ENCODE measurements around the gene ATP8B3. TPM values are rescaled to one million over a fixed set of nuclear protein-coding genes. Genes with fewer than 3 reads are reported as not detected.

Gene ATP8B3
- total and polyA plus RNA-seq, 2 of the 13 experiments (the other 11 are each of a cell fraction or from before 2014, with no cell fraction given) = 2.6 to 5.9 TPM

GRCh38 chr19:1819341-1820255 is 7.5 kb upstream of the ATP8B3 start:
- BruUV-seq (replicated peaks) = no TSS peak
- DNase-seq (ENCODE audit: low spot score) (no peak), ATAC-seq (no peak), FAIRE-seq (no peak)
- Histone ChIP-seq H3K27ac (ENCODE audit: extremely low read length, insufficient read depth, low read length) (no peak overlapping the region), H3K4me1 (ENCODE audit: insufficient read depth, low read length) (no peaks in the 10 kb centered on the region), H3K9me3 (ENCODE audit: low read length) (no peaks in the 10 kb centered on the region), H3K4me3 (replicated peaks in 1 of 3; ENCODE audit: insufficient read depth in 1 of 3, low read depth in 2 of 3, low read length in 3 of 3) (no peak overlapping the region), H3K4me2 (ENCODE audit: low read depth, low read length) (no peak overlapping the region), H4K20me1 (ENCODE audit: insufficient read depth, low read length) (no peaks in the 10 kb centered on the region), H3K27me3 (ENCODE audit: control insufficient read depth in 1 of 2, insufficient read depth in 2 of 2, low read length in 2 of 2) (no peaks in the 10 kb centered on the region), H3K9ac (ENCODE audit: insufficient read depth, low read depth, low read length) (no peak overlapping the region), H3K79me2 (ENCODE audit: insufficient read depth, low read length) (no peaks in the 10 kb centered on the region), H2AFZ (ENCODE audit: low read length) (no peak overlapping the region), H3K36me3 (replicated peaks in 1 of 2; ENCODE audit: control insufficient read depth in 1 of 2, insufficient read depth in 2 of 2, low read length in 2 of 2) (peaks cover 40 to 52% of the 10 kb centered on the region in 2 experiments)
- ChIA-PET CTCF (ENCODE audit: low intra/inter-chr PET ratio, low total read pairs) (no interaction called here), POLR2A (interaction anchor here (0.5 kb wide), 1 partner anchor 110 kb away, joined by 3 read pairs; no protein-coding TSS in a partner anchor)
- WGBS (ENCODE audit: low lambda C conversion rate) = 98% methylated on average over 17 of the region's 43 CpGs
- peak; percentile 74 for TF ChIP-seq AGO2 (optimal IDR thresholded peaks at IDR 0.05; ENCODE audit: low read depth, low read length)
- TF ChIP-seq ZNF10 (CRISPR knock-in tag; IDR thresholded peaks at IDR 0.05; ENCODE audit: borderline replicate concordance, low read depth) = no peak
- in situ Hi-C loops (cut with HindIII; ENCODE audit: extremely low pct_ligation_motif_present, low pct_unique_long_range_greater_than_20kb) = loop anchor here (5.0 kb wide), 1 partner anchor 42 kb away; no protein-coding TSS in a partner anchor
- intact Hi-C loops (cut with micrococcal nuclease; ENCODE audit: unreplicated experiment) = no loop called here

- no peak for ATAC-seq
- H3K27me3 ChIP-seq (ENCODE audit: control insufficient read depth in 1 of 2, insufficient read depth in 2 of 2, low read length in 2 of 2) = no peaks in the 10 kb centered on the region
- ChIA-PET POLR2A (no interaction called here), CTCF (ENCODE audit: low intra/inter-chr PET ratio, low total read pairs) (no interaction called here)
- H3K4me2 ChIP-seq (ENCODE audit: low read depth, low read length) = no peak overlapping the region
- no TSS peak for BruUV-seq (replicated peaks)
- peaks cover 35 to 47% of the 10 kb centered on the region in 2 experiments for H3K36me3 ChIP-seq (replicated peaks in 1 of 2; ENCODE audit: control insufficient read depth in 1 of 2, insufficient read depth in 2 of 2, low read length in 2 of 2)
- H3K4me3 ChIP-seq (replicated peaks in 1 of 3; ENCODE audit: insufficient read depth in 1 of 3, low read depth in 2 of 3, low read length in 3 of 3) = no peak overlapping the region
- H3K79me2 ChIP-seq (ENCODE audit: insufficient read depth, low read length) = no peaks in the 10 kb centered on the region
- TF ChIP-seq HNF4G (IDR thresholded peaks at IDR 0.05; ENCODE audit: borderline replicate concordance, low read depth, low read length) (no peak), HNF4G (CRISPR knock-in tag; IDR thresholded peaks at IDR 0.05; ENCODE audit: borderline replicate concordance, low read depth) (no peak), EHMT2 (IDR thresholded peaks at IDR 0.05; ENCODE audit: borderline replicate concordance, low read depth, low read length) (no peak), AGO2 (optimal IDR thresholded peaks at IDR 0.05; ENCODE audit: low read depth, low read length) (peak; percentile 15)
- H3K9ac ChIP-seq (ENCODE audit: insufficient read depth, low read depth, low read length) = no peak overlapping the region
- 100% methylated on average over 5 of the region's 33 CpGs for WGBS (ENCODE audit: low lambda C conversion rate)
- no peak overlapping the region for H2AFZ ChIP-seq (ENCODE audit: low read length)
- in situ Hi-C loops (cut with HindIII; ENCODE audit: extremely low pct_ligation_motif_present, low pct_unique_long_range_greater_than_20kb) (no loop called here), intact Hi-C loops (cut with micrococcal nuclease; ENCODE audit: unreplicated experiment) (no loop called here)
- DNase-seq (ENCODE audit: low spot score) = no peak
- peaks cover 5% of the 10 kb centered on the region for H3K4me1 ChIP-seq (ENCODE audit: insufficient read depth, low read length)
- H3K9me3 ChIP-seq (ENCODE audit: low read length) = no peaks in the 10 kb centered on the region
- H3K27ac ChIP-seq (ENCODE audit: extremely low read length, insufficient read depth, low read length) = no peak overlapping the region
- no peaks in the 10 kb centered on the region for H4K20me1 ChIP-seq (ENCODE audit: insufficient read depth, low read length)
- FAIRE-seq = no peak
Observed at GRCh38 chr19:1818549-1819195, 6.6 kb upstream of the ATP8B3 start.
